Upper lobe of left lung (tissue), 6 donors: Measurements from ENCODE around the gene REPIN1. TPM values are rescaled to one million over a fixed set of nuclear protein-coding genes. Genes with fewer than 3 reads are reported as not detected.

Experiments used
- ATAC-seq, 2 donors: fragments of 200-7000 bp; cut with Tn5 transposase; one replicate each; pipeline ENCODE4 v1.9.1; 2022; ENCODE audit warnings: mild to moderate bottlenecking in 2 of 2, moderate library complexity in 2 of 2; ENCODE audit not compliant: low FRiP score in 2 of 2
- DNase-seq, 2 donors: peaks; one replicate each; pipeline ENCODE4 v3.0.0-alpha.2; 2019 to 2020
- H3K27ac ChIP-seq, 4 donors: fragments of 200-600 bp; sonication (generic); one replicate each; pipeline ENCODE4 v1.5.1; 2016 to 2019
- H3K27me3 ChIP-seq, 4 donors: fragments of 200-600 bp; sonication (generic); one replicate each; pipeline ENCODE4 v1.5.1; 2017 to 2019
- H3K36me3 ChIP-seq, 4 donors: fragments of 200-600 bp; sonication (generic); one replicate each; pipeline ENCODE4 v1.5.1; 2016 to 2019
- H3K4me1 ChIP-seq, 4 donors: fragments of 200-600 bp; sonication (generic); one replicate each; pipeline ENCODE4 v1.5.1; 2018 to 2019
- H3K4me3 ChIP-seq, 4 donors: fragments of 200-600 bp; sonication (generic); one replicate each; pipeline ENCODE4 v1.5.1; 2017 to 2019; ENCODE audit warnings: mild to moderate bottlenecking in 2 of 4, moderate library complexity in 1 of 4
- H3K9me3 ChIP-seq, 4 donors: fragments of 200-600 bp; sonication (generic); one replicate each; pipeline ENCODE4 v1.5.1; 2018 to 2019
- EP300 ChIP-seq, 4 donors: sonication (generic); formaldehyde crosslinking; IDR thresholded peaks; one replicate each; pipeline ENCODE4 v1.5.1; 2017; ENCODE audit warnings: antibody characterized with exemption in 4 of 4, control low read depth in 2 of 4
- POLR2A ChIP-seq, 4 donors: fragments of 450-650 bp; IDR thresholded peaks; one replicate each; pipeline ENCODE4 v1.5.1; 2016 to 2017; ENCODE audit warnings: antibody characterized with exemption in 4 of 4, mild to moderate bottlenecking in 2 of 4
- POLR2AphosphoS5 ChIP-seq, 2 donors: sonication (generic); formaldehyde crosslinking; IDR thresholded peaks; one replicate each; pipeline ENCODE4 v1.5.1; 2017; ENCODE audit warnings: antibody characterized with exemption in 2 of 2
- WGBS, 2 donors: methylation state at CpG; one replicate each; pipeline ENCODE4 v1.1.5; 2017 to 2018; 5-methylcytosine and 5-hydroxymethylcytosine counted together
- total RNA-seq, 6 donors: library from RNA; depleted of rRNA in 4 of 6; stranded (reverse); fragments of >200 nt in 4 of 6; gene quantifications; one replicate each; pipeline versions ENCODE4 v1.1.0 to v1.2.1, GENCODE V29; 2016 to 2021
- TF ChIP-seq, protein P1 (sequence below), 6 experiments: fragments of 450-650 bp in 4 of 6; fragments of 200-600 bp in 2 of 6; sonication (generic) in 2 of 6; IDR thresholded peaks; one replicate each; pipeline ENCODE4 v1.5.1; 2016 to 2019; ENCODE audit warnings: antibody characterized with exemption in 6 of 6
- donor health status: DM: no; HTN: no; CAD: no; lungs with moderate emphysema.
- donor health status: DM: no; HTN: yes; CAD: no; lungs with severe emphysema.

REPIN1 gene
- total RNA-seq, 6 donors from 2014 or later: 65.2 to 125 (median 105) TPM

DNA sequence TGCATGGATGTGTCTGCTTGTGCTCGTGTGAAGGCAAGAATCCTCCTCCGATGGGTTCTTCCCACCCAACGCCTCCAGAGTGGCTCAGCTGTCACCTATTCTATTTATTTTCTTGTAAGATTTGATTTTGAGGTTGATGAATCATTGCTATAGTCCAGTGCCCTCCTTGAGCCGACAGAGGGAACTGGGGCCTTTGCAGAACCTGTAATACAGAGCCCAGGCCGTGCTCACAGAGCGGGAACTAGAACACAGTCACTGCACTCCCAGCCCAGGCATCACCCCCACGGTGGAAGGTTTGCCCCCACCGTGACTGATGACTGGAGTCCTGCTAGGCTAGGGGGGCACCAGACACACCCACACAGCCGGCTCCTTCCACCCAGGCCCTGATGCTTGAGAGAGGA, 29.2 kb upstream of the REPIN1 start:
- peaks cover 0 to 15% (median 6%) of the 10 kb centered on the region in 4 donors for H3K27me3 ChIP-seq
- TF ChIP-seq POLR2AphosphoS5 (IDR thresholded peaks at IDR 0.05) (no peak), POLR2A (IDR thresholded peaks at IDR 0.05) (no peak), EP300 (IDR thresholded peaks at IDR 0.05) (no peak)
- TF ChIP-seq, protein P1, sequence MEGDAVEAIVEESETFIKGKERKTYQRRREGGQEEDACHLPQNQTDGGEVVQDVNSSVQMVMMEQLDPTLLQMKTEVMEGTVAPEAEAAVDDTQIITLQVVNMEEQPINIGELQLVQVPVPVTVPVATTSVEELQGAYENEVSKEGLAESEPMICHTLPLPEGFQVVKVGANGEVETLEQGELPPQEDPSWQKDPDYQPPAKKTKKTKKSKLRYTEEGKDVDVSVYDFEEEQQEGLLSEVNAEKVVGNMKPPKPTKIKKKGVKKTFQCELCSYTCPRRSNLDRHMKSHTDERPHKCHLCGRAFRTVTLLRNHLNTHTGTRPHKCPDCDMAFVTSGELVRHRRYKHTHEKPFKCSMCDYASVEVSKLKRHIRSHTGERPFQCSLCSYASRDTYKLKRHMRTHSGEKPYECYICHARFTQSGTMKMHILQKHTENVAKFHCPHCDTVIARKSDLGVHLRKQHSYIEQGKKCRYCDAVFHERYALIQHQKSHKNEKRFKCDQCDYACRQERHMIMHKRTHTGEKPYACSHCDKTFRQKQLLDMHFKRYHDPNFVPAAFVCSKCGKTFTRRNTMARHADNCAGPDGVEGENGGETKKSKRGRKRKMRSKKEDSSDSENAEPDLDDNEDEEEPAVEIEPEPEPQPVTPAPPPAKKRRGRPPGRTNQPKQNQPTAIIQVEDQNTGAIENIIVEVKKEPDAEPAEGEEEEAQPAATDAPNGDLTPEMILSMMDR (IDR thresholded peaks at IDR 0.05): no peak
- ATAC-seq (no peak), DNase-seq (no peak)
- peak overlapping the region in 1 of 4 donors; percentile 84 for H3K27ac ChIP-seq
- peaks cover 12 to 35% (median 27%) of the 10 kb centered on the region in 4 donors for H3K4me1 ChIP-seq
- H3K36me3 ChIP-seq: peaks cover 0 to 7% (median 0%) of the 10 kb centered on the region in 4 donors
- H3K9me3 ChIP-seq: no peaks in the 10 kb centered on the region
- H3K4me3 ChIP-seq: peak overlapping the region in 3 of 4 donors; percentile 34 to 57 (median 54)
- WGBS, 2 donors: 48 to 78% methylated on average over 8 of the region's 9 CpGs

- peaks cover 12 to 31% (median 27%) of the 10 kb centered on the region in 4 donors for H3K4me1 ChIP-seq
- H3K27ac ChIP-seq: peak overlapping the region in 3 of 4 donors; percentile 80 to 88 (median 84)
- peak overlapping the region; percentile 18 to 57 (median 44) for H3K4me3 ChIP-seq
- TF ChIP-seq POLR2AphosphoS5 (IDR thresholded peaks at IDR 0.05): no peak
- TF ChIP-seq, protein P1 (IDR thresholded peaks at IDR 0.05): peak in 1 of 6 experiments; percentile 22
- peaks cover 0 to 7% (median 0%) of the 10 kb centered on the region in 4 donors for H3K36me3 ChIP-seq
- no peaks in the 10 kb centered on the region for H3K9me3 ChIP-seq
- peak in 1 of 2 donors; percentile 87 for DNase-seq
- 32 to 34% methylated on average over 4 to 37 of the region's 39 CpGs for WGBS, 2 donors
- peaks cover 0 to 15% (median 6%) of the 10 kb centered on the region in 4 donors for H3K27me3 ChIP-seq
- ATAC-seq: peak; percentile 33 to 54
Observed at GRCh38 chr7:150340024-150340749, 28.4 kb upstream of the REPIN1 start.

- peaks cover 0 to 7% (median 0%) of the 10 kb centered on the region in 4 donors for H3K36me3 ChIP-seq
- TF ChIP-seq, protein P1 (IDR thresholded peaks at IDR 0.05): no peak
- peaks cover 7 to 31% (median 23%) of the 10 kb centered on the region in 4 donors for H3K4me1 ChIP-seq
- H3K27me3 ChIP-seq: peaks cover 0 to 15% (median 6%) of the 10 kb centered on the region in 4 donors
- DNase-seq (peak in 1 of 2 donors; percentile 66), ATAC-seq (peak in 1 of 2 donors; percentile 4)
- H3K9me3 ChIP-seq: no peaks in the 10 kb centered on the region
- peak overlapping the region; percentile 25 to 57 (median 44) for H3K4me3 ChIP-seq
- WGBS, 2 donors: 8 to 12% methylated on average over 29 of the region's 29 CpGs
- peak overlapping the region; percentile 66 to 88 (median 82) for H3K27ac ChIP-seq
Observed at GRCh38 chr7:150340875-150341262, 27.8 kb upstream of the REPIN1 start.

- Histone ChIP-seq H3K9me3 (no peaks in the 10 kb centered on the region), H3K27ac (peak within 1 kb of the TSS; percentile 66 to 88 (median 82)), H3K36me3 (peaks cover 0 to 7% (median 0%) of the 10 kb centered on the region in 4 donors), H3K4me3 (peak within 1 kb of the TSS; percentile 25 to 57 (median 44)), H3K27me3 (peaks cover 0 to 15% (median 6%) of the 10 kb centered on the region in 4 donors), H3K4me1 (peaks cover 7 to 31% (median 21%) of the 10 kb centered on the region in 4 donors)
- TF ChIP-seq POLR2A (IDR thresholded peaks at IDR 0.05) (no peak), POLR2AphosphoS5 (IDR thresholded peaks at IDR 0.05) (peak in 1 of 2 donors; percentile 55)
- DNase-seq (peak in 1 of 2 donors; percentile 92), ATAC-seq (peak; percentile 58 to 80)
- 17 to 19% methylated on average over 40 to 41 of the region's 49 CpGs for WGBS, 2 donors
Observed at GRCh38 chr7:150341263-150342120, 27.1 kb upstream of the REPIN1 start, which contains the start of gene RARRES2. Gene RARRES2 (minus strand): TSS chr7:150341629. CDS start chr7:150340609, 1,020 bp downstream.

- H3K27me3 ChIP-seq: peaks cover 0 to 15% (median 6%) of the 10 kb centered on the region in 4 donors
- H3K4me1 ChIP-seq: peaks cover 7 to 31% (median 20%) of the 10 kb centered on the region in 4 donors
- DNase-seq (no peak), ATAC-seq (no peak)
- H3K36me3 ChIP-seq: peaks cover 0 to 6% (median 0%) of the 10 kb centered on the region in 4 donors
- no peaks in the 10 kb centered on the region for H3K9me3 ChIP-seq
- H3K27ac ChIP-seq: peak overlapping the region in 1 of 4 donors; percentile 84
- TF ChIP-seq POLR2AphosphoS5 (IDR thresholded peaks at IDR 0.05): no peak
- TF ChIP-seq, protein P1 (IDR thresholded peaks at IDR 0.05): no peak
- peak overlapping the region in 1 of 4 donors; percentile 54 for H3K4me3 ChIP-seq
- 93 to 97% methylated on average over 9 of the region's 9 CpGs for WGBS, 2 donors
Observed at GRCh38 chr7:150342121-150342408, 26.6 kb upstream of the REPIN1 start.
